22Rv1 (cell line): Measurements from ENCODE around the gene ACSF3.
"Not testable (repeated sequence)": the region's sequence is repeated elsewhere in the genome, so short reads cannot be mapped to it uniquely, and the experiment has no call there.

Source experiments
- H3K27ac ChIP-seq: fragments of 450-650 bp; 2 replicates; pipeline ENCODE4 v1.5.1; 2017
- CTCF ChIP-seq: fragments of 450-650 bp; IDR thresholded peaks from 2 replicates; pipeline ENCODE4 v1.5.1; 2017; ENCODE audit warnings: mild to moderate bottlenecking
- ZFX ChIP-seq: fragments of 450-650 bp; IDR thresholded peaks from 2 replicates; pipeline ENCODE4 v1.6.1; 2017; ENCODE audit warnings: antibody characterized with exemption, borderline replicate concordance

Gene ACSF3

GRCh38 chr16:89161763-89162713 is 68.4 kb downstream of the ACSF3 start:
- no peak overlapping the region for H3K27ac ChIP-seq
- TF ChIP-seq CTCF, result no peak
- no peak for TF ChIP-seq ZFX

GRCh38 chr16:89163297-89163696 is 69.6 kb downstream of the ACSF3 start:
- H3K27ac ChIP-seq, result no peak overlapping the region
- no peak for TF ChIP-seq CTCF
- TF ChIP-seq ZFX, result no peak

GRCh38 chr16:89164436-89164835 is 70.8 kb downstream of the ACSF3 start:
- TF ChIP-seq CTCF (no peak), ZFX (no peak)
- H3K27ac ChIP-seq, result no peak overlapping the region

GRCh38 chr16:89164847-89165680 is 71.4 kb downstream of the ACSF3 start:
- no peak overlapping the region for H3K27ac ChIP-seq
- no peak for TF ChIP-seq CTCF
- no peak for TF ChIP-seq ZFX

GRCh38 chr16:89165681-89165979 is 72.0 kb downstream of the ACSF3 start:
- H3K27ac ChIP-seq, result not testable (repeated sequence)

GRCh38 chr16:89166696-89167424 is 73.2 kb downstream of the ACSF3 start:
- no peak overlapping the region for H3K27ac ChIP-seq
- TF ChIP-seq ZFX (no peak), CTCF (no peak)

- H3K27ac ChIP-seq, result no peak overlapping the region
These were observed 73.8 kb downstream of the ACSF3 start for GRCh38 chr16:89167425-89167941.

More at GRCh38 chr16:89167425-89167941, 73.8 kb downstream of the ACSF3 start:
- TF ChIP-seq ZFX (no peak), CTCF (peak; percentile 92)
